GM12874 (cell line): Measurements from ENCODE around the gene IRAK2.

Experiments used
- TF ChIP-seq, protein P1 (sequence below): IDR thresholded peaks from 2 replicates; pipeline ENCODE4 v1.5.1; 2011; ENCODE audit warnings: low read depth, mild to moderate bottlenecking, control low read depth, low read length, moderate library complexity; ENCODE audit not compliant: insufficient read depth

IRAK2 gene, protein sequence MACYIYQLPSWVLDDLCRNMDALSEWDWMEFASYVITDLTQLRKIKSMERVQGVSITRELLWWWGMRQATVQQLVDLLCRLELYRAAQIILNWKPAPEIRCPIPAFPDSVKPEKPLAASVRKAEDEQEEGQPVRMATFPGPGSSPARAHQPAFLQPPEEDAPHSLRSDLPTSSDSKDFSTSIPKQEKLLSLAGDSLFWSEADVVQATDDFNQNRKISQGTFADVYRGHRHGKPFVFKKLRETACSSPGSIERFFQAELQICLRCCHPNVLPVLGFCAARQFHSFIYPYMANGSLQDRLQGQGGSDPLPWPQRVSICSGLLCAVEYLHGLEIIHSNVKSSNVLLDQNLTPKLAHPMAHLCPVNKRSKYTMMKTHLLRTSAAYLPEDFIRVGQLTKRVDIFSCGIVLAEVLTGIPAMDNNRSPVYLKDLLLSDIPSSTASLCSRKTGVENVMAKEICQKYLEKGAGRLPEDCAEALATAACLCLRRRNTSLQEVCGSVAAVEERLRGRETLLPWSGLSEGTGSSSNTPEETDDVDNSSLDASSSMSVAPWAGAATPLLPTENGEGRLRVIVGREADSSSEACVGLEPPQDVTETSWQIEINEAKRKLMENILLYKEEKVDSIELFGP

DNA sequence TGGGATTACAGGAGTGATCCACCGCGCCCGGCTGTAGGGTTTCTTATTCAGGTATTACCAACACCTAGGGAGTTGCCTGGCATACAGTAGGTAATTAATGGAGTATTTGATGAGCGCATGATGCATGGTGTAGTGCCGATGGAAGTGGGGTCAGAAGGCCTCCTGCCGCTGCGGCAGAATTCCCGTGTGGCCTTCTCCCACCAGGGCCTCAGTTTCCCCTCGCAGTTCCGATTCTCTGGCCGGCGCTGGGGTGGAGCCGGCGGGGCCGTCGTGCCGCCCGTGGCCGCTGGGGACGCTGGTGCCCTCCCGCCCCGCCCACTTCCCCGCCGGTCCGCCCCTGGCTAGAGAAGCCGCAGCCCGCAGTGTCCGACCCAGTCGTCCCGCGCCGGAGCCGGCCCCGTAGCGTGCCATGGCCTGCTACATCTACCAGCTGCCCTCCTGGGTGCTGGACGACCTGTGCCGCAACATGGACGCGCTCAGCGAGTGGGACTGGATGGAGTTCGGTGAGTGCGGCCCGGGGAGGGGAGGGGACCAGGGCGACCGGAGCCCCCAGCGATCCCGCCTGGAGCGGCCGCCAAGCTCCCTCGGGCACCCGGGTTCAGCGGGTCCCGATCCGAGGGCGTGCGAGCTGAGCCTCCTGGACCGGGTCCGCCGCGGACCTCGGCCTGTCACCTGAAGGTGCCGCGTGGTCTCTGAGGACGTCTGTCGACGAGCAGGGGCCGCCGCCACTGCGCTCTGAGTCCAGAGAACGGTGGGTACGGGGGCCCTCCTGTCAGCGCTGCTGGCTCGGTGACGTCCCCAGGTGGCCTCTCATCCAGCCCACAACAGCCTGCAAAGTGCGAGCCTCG lies at the start of gene IRAK2:
Gene IRAK2 (plus strand): TSS at position 374 of the 848 bp plus-strand sequence. CDS start 36 bp downstream, at position 410.
- TF ChIP-seq, protein P1, sequence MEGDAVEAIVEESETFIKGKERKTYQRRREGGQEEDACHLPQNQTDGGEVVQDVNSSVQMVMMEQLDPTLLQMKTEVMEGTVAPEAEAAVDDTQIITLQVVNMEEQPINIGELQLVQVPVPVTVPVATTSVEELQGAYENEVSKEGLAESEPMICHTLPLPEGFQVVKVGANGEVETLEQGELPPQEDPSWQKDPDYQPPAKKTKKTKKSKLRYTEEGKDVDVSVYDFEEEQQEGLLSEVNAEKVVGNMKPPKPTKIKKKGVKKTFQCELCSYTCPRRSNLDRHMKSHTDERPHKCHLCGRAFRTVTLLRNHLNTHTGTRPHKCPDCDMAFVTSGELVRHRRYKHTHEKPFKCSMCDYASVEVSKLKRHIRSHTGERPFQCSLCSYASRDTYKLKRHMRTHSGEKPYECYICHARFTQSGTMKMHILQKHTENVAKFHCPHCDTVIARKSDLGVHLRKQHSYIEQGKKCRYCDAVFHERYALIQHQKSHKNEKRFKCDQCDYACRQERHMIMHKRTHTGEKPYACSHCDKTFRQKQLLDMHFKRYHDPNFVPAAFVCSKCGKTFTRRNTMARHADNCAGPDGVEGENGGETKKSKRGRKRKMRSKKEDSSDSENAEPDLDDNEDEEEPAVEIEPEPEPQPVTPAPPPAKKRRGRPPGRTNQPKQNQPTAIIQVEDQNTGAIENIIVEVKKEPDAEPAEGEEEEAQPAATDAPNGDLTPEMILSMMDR, result peak; percentile 97

DNA sequence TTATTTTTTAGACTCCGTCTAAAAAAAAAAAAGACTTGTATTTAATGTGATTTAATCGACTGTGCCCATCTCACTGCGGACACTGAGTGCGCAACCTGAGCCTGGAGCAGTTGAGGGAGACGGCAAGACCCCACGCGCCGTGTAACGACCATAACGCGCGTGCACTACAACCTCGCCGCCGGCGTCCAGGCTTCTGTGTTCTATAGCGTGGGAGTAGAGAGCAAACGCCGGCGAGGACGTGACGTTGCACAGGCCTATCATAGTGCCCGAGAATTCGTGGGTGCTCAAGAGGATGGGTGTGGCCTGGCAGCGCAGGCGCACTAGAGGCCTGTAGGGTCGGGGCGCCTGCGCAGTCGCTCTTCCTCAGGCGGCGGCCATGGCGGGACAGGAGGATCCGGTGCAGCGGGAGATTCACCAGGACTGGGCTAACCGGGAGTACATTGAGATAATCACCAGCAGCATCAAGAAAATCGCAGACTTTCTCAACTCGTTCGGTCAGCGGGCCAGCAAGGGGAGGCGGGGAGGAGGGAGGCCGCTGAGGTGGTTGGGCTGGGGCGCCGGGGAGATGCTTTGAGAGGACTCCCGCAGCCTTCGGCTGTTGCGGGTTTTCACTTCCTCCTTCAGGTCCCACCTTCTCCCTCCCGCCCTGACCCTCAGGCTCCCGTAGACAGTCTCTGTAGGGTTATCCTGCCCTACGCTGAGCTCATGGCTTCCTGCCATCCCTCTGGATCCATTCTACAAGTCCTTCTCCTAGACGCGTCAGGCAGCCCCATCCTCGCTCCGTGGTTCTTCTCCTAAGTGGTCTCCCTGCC lies 49.2 kb upstream of the IRAK2 start, which contains the start of gene BRK1:
Gene BRK1 (plus strand): TSS at position 350 of the 812 bp plus-strand sequence. CDS start 27 bp downstream, at position 377.
- TF ChIP-seq, protein P1, result no peak

DNA sequence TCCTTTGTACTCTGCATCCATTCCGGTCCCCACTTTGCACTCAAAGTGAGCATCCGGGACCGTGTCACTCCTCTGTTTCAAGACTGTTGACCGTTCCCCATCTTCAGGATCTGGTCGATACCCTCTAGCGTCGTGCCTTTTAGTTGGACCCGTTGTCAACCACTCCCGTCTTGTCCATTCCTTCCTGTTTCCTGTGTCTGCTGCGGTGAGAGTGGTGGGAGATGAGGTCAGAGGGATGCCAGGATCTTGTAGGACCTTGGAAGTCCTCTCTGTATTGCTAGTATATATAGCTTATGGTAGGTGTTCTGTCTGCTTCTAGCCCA lies 48.6 kb upstream of the IRAK2 start:
- TF ChIP-seq, protein P1, result no peak

GRCh38 chr3:10116928-10117327 lies 47.8 kb upstream of the IRAK2 start:
- TF ChIP-seq, protein P1, result no peak

DNA sequence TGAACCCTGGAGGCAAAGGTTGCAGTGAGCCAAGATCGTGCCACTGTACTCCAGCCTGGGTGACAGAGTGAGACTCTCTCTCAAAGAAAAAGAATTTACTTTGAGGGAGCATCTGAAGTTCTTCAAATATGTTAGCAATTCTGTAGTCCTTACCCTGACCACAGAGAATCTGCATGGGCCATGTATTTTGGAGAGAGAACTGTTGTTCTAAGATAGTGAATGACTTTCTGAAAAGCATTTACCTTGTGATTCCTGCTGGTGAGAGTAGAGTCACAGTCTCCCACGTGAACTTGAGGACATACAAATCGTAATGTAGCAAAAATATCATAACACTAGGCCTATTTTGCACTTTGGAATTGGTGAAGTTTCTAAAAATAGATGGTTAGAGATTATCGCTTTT lies 45.3 kb upstream of the IRAK2 start:
- TF ChIP-seq, protein P1, result no peak

GRCh38 chr3:10121064-10121463 lies 43.7 kb upstream of the IRAK2 start:
- TF ChIP-seq, protein P1, result no peak

DNA sequence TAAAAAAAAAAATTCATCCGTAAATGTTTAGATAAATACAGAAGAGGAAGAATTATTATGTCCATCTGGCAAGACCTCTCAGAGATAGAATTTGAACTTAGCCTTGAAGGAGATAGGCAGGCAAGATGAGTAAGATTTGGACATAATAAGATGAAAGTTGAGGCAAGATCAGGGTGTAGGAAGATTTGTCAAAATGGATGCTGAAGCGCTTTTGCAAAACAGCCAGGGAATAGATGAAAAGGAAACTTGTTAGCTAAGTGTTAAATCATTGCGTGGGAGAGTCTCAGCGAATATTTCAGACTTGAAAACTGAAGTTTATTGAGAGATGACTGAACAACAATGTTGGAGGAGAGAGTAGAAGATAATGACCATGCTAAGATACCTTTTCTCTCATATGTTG lies 42.0 kb upstream of the IRAK2 start:
- TF ChIP-seq, protein P1, result no peak
